GM21619 (cell line): ENCODE results near the gene ATP6V0B.

ENCODE experiments used
- ATAC-seq: cut with Tn5 transposase; IDR thresholded peaks from one replicate; pipeline ENCODE4 v1.9.1; 2021; ENCODE audit not compliant: unreplicated experiment

The ATP6V0B gene

GRCh38 chr1:43999455-43999854, 24.7 kb downstream of the ATP6V0B start:
- ATAC-seq: no peak

DNA sequence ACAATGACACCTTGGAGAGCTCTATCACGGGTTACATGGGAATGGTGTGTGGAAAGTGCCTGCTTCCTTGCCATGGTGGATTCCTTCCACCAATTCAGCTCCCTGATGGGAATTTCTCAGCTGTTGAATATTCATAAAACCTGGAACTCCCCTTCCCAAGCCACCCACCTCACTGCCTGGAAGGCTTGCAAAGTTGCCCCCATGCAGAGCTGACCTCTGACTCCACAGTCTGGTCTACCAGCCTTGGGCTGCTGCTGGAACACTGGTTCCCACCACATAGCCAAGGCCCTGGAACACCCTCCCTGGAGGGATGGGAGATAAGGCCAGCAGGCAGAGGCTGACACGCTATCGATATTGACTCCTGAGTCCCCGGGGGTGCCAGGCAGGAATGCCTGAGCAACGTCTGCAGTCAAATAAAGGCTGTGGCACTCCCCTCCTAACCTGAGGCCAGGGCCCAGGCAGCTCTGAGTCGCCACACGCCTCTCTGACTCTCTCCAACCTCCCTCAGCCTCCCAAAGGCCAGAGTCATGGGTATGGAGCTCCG, 25.4 kb downstream of the ATP6V0B start:
- ATAC-seq: no peak

GRCh38 chr1:44002165-44002564, 27.4 kb downstream of the ATP6V0B start:
- no peak for ATAC-seq

- ATAC-seq: no peak
Measured at GRCh38 chr1:44002606-44003157, 27.9 kb downstream of the ATP6V0B start.

- no peak for ATAC-seq
Measured at GRCh38 chr1:44008259-44008658, 33.5 kb downstream of the ATP6V0B start.

- no peak for ATAC-seq
Measured at GRCh38 chr1:44010935-44011471, 36.2 kb downstream of the ATP6V0B start.

DNA sequence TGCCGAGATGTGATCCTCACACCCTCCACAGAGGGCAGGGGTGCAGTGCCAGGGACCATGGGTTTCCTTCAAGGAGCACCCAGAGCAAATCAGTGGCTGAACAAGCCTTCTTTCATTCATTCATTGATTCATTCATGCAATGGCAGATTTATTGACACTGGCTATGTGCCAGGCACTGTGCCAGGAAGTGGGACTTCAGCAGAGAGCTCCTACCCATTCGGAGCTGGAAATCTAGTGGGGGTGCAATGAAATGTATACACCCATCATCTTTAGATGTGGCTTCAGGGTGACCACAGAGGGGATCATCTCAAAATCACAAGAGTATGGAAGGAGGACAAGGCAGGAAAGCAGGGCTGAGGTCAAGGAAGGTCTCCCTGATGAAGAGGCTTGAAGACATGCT, 37.6 kb downstream of the ATP6V0B start:
- ATAC-seq: no peak

DNA sequence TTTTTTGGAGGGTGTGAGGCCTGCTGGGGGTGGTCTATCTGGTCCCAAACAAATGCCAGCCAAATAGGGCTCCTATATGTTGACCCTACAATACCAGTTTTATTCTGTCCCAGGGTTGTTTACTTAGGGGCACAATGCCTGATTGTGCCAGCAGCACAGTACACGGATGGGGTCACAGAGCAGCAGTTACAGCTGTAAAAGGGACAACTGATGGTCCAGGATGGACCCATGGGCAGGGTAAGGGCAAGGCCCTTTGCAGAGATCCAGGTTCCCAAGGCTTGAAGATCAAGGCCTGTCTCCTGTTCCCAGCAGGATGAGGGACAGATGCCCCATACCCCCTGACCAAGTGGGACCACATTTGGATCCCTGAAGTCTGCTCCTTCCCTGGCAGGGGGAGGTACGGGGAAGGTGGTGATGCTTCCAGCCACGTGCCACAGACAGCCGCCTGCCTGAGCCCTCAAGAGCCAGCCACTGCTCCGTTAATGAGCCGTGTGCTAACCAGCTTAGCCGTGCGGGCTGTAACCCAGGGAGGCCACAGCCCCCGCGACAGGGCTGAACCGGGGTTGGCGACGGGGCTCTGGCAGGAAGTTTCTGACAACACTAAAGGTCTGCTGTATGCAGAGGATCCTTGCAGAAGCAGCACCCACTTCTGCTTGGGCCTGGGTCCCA, 38.3 kb downstream of the ATP6V0B start:
- no peak for ATAC-seq

DNA sequence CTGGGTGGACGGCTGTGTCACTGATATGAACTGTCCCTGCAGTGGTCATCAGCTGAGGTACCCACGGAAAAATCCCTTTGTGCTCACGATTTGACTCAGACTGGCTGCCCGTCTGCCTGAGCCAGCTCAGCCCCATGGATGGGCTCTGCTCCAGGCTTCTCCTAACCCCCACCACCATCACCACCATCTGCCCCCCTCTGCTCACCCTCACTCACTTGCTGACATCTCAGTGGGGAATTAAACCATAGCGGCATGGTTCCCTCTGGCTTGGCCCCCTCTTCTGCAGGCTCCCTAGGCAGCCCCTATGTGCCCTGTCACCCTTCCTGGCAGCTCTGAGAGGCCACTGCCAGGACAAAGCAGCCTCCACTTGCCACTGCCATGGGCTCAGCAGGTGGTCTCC, 39.2 kb downstream of the ATP6V0B start:
- no peak for ATAC-seq

DNA sequence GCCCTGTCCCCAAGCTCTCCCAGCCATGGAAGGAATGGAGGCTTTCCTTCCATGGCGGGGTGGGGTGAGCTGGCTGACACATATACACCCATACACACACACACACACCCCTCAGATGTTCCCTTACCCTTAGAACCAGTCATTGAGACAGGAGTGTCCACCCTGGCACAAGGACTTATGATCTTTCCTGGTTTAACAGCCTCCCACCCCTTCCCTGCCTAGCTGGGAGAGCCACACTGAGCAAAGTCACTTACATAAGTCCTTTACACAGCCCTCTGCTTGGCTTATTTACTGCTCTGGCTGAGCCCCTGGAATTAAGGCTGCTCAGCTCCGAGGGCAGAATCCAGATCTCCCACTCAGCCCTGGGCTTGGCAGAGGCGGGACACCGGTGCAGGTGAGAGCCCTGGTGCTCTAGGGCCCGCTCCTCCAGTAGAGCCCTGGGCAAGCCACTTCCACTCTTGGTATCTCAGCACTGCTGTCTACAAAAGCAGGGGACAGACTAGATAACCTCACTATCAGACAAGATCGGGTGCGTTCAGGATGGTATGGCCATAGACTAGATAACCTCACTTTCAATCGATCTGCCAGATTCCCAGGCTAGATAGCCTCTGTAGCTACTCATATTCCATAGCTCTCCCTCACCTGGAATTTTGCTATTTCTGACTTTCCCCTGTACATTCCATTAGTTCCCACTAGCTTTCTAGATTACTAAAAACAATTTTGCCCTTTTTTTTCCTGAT, 39.8 kb downstream of the ATP6V0B start:
- ATAC-seq: no peak

GRCh38 chr1:44015206-44015605, 40.4 kb downstream of the ATP6V0B start:
- ATAC-seq: no peak

- no peak for ATAC-seq
Measured at GRCh38 chr1:44016041-44016889, 41.5 kb downstream of the ATP6V0B start.

DNA sequence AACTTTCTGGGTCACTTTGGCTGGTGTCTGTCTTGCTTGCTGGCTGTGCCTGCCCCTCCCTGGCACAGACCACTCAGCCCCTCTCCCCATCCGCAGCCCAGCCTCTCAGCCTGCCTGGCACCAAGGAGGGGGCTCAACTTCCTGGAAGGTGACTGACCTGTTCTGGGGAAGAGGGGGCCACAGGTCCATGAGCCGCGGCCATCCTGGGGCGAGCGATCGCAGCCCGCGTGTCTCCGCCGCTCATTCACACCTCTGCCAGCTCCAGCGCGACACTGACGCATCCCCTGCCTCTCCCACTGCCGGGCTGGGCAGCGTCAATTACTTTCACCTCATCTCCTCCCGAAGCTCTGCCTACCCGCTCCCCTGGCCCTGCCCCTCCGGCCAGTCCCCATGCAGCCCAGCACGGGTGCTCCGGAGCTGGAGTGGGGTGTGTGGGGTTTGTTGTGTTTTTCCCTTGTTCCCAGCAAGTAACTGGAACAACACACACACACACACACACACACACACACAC, 42.2 kb downstream of the ATP6V0B start:
- no peak for ATAC-seq

DNA sequence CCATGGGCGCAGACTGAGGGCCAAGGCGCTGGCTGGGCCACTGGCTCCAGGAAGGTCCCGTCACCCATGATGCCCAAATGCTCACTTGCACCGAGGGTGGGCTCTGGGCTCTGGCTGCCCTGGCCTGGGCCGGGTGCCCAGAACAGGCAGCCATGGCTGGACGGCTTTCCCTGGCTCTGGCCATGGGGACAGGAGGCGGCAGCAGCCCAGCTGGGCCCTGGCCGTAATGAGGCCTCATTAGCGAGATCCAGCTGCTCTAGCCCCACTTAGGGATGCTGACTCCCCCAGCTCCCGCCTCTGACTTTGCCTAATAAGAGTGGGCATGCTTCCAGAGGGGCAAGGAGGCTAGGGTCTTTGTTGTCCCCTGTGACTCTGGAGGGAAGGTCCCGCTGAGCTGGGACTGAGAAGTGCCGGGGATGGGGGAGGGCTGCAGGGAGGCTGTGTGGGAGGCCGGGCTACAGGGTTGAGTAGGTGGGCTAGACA, 44.7 kb downstream of the ATP6V0B start:
- ATAC-seq: no peak

DNA sequence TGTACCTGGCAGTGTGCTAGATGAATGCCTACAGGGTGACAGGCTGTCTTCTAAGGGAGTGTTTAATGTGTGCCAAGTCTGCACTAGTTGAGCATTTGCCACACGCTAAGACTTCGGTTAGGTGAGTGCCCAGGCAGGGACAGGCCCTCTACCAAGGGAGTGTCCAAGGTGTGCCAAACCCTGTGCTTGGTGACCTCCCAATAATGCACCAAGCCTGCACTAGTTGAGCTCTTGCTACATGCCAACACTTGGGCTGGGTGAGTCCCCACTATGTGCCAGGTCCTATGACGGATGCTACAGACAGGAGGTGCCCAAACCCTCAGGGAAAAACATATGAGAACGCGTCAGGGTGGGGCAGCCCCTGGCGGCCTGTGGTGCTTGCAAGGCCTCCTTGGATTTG, 45.7 kb downstream of the ATP6V0B start:
- no peak for ATAC-seq

DNA sequence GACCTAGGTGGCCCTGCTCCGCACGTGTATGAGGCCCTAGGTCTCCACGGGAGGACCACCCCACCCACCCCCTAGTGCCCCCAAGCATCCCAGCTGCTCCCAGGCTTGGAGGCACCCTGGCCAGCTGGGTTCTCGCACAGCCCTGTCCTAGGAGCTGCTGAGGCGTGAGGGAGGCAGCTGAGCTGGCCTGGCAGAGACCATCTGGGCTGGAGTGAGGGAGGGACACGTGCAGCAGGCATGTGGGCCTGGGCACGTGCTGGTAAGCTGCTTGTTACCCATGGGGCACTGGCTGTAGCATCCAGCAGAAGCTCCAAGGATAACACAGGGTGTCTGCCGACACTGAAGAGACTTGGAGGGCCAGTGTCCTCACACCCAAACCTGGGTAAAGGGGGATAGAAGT, 46.4 kb downstream of the ATP6V0B start:
- ATAC-seq: no peak

DNA sequence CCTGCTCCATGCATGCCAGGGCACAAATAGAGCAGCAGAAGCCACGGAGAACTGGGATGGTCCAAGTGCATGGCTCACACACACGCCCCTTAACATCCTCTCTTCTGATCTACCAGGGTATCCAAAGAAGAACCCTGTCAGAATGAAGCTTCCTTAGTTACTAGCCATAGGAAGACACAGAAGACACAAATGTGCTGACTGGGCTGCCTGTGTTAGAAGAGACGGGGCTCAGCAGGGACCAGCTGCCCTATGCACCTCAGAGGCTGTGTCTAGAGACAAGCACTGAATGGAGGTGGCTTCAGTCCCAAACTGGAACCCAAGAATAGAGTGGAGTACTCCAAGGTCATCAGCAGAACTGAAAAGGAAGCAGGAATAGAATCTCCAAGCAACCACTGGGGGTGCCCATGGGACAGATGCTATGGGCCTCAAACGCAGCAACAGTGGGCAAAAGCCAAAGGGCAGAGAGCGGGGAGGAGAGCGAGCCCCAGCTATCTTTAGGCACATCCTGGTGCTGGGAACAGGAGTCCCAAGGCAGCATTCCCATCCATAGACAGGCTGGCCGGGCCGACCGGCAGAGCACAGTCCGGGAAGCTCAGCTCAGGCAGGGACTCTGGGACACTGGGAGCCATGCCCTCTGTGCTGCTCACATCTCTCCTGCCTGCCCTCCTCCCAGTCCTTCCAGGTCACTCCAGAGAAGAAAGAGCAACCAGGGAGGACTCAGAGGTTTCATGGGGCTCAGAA, 47.0 kb downstream of the ATP6V0B start:
- ATAC-seq: no peak

DNA sequence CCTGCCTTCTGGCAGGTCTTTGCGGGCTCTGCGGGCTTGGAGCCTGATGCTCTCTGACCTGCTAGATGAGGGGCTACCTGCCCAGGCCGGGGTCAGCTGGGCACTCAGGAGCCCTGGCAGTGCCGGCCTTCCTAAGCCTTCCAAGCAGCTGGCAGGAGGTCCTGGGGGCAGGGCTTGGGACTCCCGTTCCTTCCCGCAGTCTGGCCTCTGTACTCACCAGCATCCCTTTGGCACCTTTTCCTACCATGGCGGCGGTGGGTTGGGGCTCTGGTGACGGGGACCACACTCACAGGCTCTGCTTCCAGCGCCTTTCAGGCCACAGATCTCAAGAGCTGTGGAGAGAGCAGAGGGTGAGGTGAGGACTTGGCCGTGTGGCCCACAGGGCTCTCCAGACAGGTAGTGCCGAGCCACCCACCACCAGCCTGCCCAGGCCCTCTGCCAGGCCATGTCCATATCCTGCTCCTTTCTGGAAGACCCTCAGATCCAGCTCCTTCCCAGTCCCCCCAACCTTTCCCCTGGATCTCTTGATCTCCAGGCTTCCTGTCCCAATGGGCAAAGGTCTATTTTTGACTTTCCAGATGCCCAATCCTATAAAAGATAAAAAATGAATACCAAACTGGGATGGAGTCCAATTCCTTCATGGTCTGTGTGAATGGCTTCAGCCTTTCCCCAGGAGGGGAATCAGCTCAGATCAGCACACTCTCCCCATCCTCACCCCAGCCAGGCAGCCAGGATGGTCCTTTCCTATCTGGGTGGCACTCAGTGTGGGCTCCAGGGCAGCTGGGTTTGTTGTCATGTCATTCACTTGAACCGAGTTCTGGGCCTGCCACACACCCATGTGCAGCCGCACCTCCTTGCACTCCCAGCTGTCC, 49.5 kb downstream of the ATP6V0B start:
- no peak for ATAC-seq
